Measurements from ENCODE around the gene LKAAEAR1. TPM values are rescaled to one million over a fixed set of nuclear protein-coding genes. Genes with fewer than 3 reads are reported as not detected.

The LKAAEAR1 gene
- total and polyA plus RNA-seq, 9 of the 15 experiments (the other 6 are each of a cell fraction or from before 2014, with no cell fraction given), result not detected

DNA sequence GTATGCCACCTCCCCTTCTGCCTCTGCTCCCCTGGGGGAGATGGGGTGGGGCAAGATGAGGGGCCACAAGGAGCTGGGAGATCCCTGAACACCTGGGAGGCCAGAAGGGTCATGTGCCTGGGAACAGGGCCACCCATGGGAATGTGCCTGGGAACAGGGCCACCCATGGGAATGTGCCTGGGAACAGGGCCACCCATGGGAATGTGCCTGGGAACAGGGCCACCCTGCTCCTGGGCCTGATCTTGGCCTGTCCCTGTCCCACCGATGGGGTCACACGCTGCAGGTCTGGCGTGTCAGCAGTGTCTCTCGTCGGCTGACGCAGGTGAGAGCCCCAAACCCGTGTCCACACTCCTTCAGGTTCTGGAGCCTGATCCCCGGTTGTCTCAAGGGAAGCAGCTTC, 9.2 kb downstream of the LKAAEAR1 start:
- Histone ChIP-seq H3K27me3 (ENCODE audit: control insufficient read depth in 2 of 2, insufficient read depth in 2 of 2, low read length in 2 of 2) (no peaks in the 10 kb centered on the region), H3K9ac (ENCODE audit: insufficient read depth in 1 of 2, low read depth in 2 of 2, low read length in 2 of 2) (no peak overlapping the region; a peak in 1 of 4 replicates), H3K79me2 (ENCODE audit: control insufficient read depth, insufficient read depth, low read length) (peaks cover 10% of the 10 kb centered on the region; the same call in 2 of the 3 replicates), H4K20me1 (replicated peaks; ENCODE audit: control insufficient read depth, insufficient read depth, low read length) (no peaks in the 10 kb centered on the region), H3K36me3 (ENCODE audit: control insufficient read depth, insufficient read depth, low read length) (peaks cover 8% of the 10 kb centered on the region; the same call in 1 of the 3 replicates), H3K9me3 (replicated peaks; ENCODE audit: control insufficient read depth, insufficient read depth, low read depth, low read length) (no peaks in the 10 kb centered on the region), H3K9me1 (ENCODE audit: control insufficient read depth, insufficient read depth, low read length) (no peaks in the 10 kb centered on the region), H3K4me2 (ENCODE audit: insufficient read depth, low read length) (no peak overlapping the region), H3K4me3 (no peak overlapping the region), H3K27ac (ENCODE audit: extremely low read depth, low read depth, low read length) (no peak overlapping the region), H3K4me1 (replicated peaks in 1 of 2; ENCODE audit: control insufficient read depth in 2 of 2, insufficient read depth in 2 of 2, low read length in 2 of 2) (peaks cover 13 to 82% of the 10 kb centered on the region in 2 experiments; a peak in 4 of 5 replicates), H2AFZ (ENCODE audit: low read depth, low read length) (no peak overlapping the region)
- 88% methylated on average over 7 of the region's 8 CpGs for WGBS (ENCODE audit: insufficient coverage, low coverage, missing lambda C conversion rate)
- no TSS peak for BruUV-seq (replicated peaks)
- no peak for DNase-seq (ENCODE audit: extremely low read depth in 1 of 4, low spot score in 3 of 4)
- intact Hi-C loops (cut with micrococcal nuclease) (no loop called here), in situ Hi-C loops (cut with MboI) (no loop called here)
- ATAC-seq, result no peak
- FAIRE-seq, result no peak
- ChIA-PET CTCF (ENCODE audit: low intra/inter-chr PET ratio) (no interaction called here), POLR2A (no interaction called here)
- TF ChIP-seq STAT5A (IDR thresholded peaks at IDR 0.05; ENCODE audit: borderline replicate concordance, low read length), result no peak
- no peak for TF ChIP-seq KLF1 (tag; IDR thresholded peaks at IDR 0.05)
- no peak for TF ChIP-seq ZNF518B (CRISPR knock-in tag; IDR thresholded peaks at IDR 0.05)
- TF ChIP-seq ATF1 (CRISPR knock-in tag; IDR thresholded peaks at IDR 0.05), result no peak
- no peak for TF ChIP-seq ATF1 (tag; IDR thresholded peaks at IDR 0.05)
- TF ChIP-seq MAFF (IDR thresholded peaks at IDR 0.05; ENCODE audit: low read length), result no peak
- no peak for TF ChIP-seq RBM17 (IDR thresholded peaks at IDR 0.05; ENCODE audit: borderline replicate concordance, low read depth, low read length)
- TF ChIP-seq ZC3H4 (CRISPR knock-in tag; IDR thresholded peaks at IDR 0.05; ENCODE audit: borderline replicate concordance), result no peak
- no peak for TF ChIP-seq ZNF75A (CRISPR knock-in tag; IDR thresholded peaks at IDR 0.05)
- no peak for TF ChIP-seq SAP30 (IDR thresholded peaks at IDR 0.05; ENCODE audit: borderline replicate concordance, insufficient read depth, low read depth, low read length, poor library complexity, severe bottlenecking)
- no peak for TF ChIP-seq SREBF2 (CRISPR knock-in tag; IDR thresholded peaks at IDR 0.05)
- no peak for TF ChIP-seq ZNF121 (CRISPR knock-in tag; conservative IDR thresholded peaks at IDR 0.05)
- no peak for TF ChIP-seq ILK (tag; IDR thresholded peaks at IDR 0.05; ENCODE audit: borderline replicate concordance, low read depth)
- TF ChIP-seq NCOA4 (IDR thresholded peaks at IDR 0.05; ENCODE audit: partially characterized antibody), result no peak
- no peak for TF ChIP-seq ZNF274 (IDR thresholded peaks at IDR 0.05; ENCODE audit: borderline replicate concordance, low read depth, low read length)
- TF ChIP-seq MCM7 (IDR thresholded peaks at IDR 0.05), result no peak
- no peak for TF ChIP-seq NUFIP1 (IDR thresholded peaks at IDR 0.05; ENCODE audit: partially characterized antibody)
- TF ChIP-seq, protein P1, sequence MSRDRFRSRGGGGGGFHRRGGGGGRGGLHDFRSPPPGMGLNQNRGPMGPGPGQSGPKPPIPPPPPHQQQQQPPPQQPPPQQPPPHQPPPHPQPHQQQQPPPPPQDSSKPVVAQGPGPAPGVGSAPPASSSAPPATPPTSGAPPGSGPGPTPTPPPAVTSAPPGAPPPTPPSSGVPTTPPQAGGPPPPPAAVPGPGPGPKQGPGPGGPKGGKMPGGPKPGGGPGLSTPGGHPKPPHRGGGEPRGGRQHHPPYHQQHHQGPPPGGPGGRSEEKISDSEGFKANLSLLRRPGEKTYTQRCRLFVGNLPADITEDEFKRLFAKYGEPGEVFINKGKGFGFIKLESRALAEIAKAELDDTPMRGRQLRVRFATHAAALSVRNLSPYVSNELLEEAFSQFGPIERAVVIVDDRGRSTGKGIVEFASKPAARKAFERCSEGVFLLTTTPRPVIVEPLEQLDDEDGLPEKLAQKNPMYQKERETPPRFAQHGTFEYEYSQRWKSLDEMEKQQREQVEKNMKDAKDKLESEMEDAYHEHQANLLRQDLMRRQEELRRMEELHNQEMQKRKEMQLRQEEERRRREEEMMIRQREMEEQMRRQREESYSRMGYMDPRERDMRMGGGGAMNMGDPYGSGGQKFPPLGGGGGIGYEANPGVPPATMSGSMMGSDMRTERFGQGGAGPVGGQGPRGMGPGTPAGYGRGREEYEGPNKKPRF (IDR thresholded peaks at IDR 0.05; ENCODE audit: low read depth, low read length), result no peak

All from K562 (cell line).